Peyer's patch (tissue), 4 donors: Measurements from ENCODE around the gene PRKD1.

Experiments
- POLR2A ChIP-seq, 2 donors: fragments of 450-650 bp; IDR thresholded peaks; one replicate each; pipeline ENCODE4 v1.5.1; 2017; ENCODE audit warnings: antibody characterized with exemption in 2 of 2, mild to moderate bottlenecking in 2 of 2, moderate library complexity in 2 of 2
- TF ChIP-seq, protein P1 (sequence below), 6 experiments: fragments of 450-650 bp in 4 of 6; fragments of 200-600 bp in 2 of 6; sonication (generic) in 1 of 6; IDR thresholded peaks; one replicate each; pipeline ENCODE4 v1.5.1; 2017 to 2019; ENCODE audit warnings: antibody characterized with exemption in 6 of 6, mild to moderate bottlenecking in 3 of 6, moderate library complexity in 1 of 6

DNA sequence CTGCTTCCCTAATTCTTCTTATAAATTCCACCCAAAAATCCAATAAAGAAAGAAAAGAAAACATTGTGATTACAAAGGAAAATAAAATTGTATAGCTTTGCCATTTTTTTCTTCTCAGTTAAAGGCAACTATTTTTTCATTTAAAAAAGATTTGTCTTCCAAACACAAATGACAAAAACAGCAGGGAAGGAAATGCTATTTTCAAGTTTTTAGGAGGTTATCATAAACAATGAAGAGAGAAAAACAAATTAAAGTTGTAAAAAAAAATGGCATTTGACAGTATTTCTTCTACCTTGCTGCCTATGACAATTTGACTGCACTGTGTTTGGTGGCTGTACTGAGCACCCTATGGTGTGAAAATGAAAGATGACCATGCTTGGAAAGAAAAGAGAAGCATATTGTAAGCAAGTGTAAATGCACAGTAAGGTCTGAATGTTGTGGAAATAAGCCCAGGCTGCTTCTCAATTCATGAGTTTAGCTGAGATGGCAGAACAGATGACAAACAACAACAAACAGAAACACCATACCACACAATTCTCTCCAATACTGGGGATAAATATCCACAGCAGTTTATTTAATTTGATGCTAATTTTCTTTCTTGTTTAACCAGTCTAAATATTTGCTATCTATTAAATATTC lies 109.8 kb downstream of the PRKD1 start:
- TF ChIP-seq, protein P1, sequence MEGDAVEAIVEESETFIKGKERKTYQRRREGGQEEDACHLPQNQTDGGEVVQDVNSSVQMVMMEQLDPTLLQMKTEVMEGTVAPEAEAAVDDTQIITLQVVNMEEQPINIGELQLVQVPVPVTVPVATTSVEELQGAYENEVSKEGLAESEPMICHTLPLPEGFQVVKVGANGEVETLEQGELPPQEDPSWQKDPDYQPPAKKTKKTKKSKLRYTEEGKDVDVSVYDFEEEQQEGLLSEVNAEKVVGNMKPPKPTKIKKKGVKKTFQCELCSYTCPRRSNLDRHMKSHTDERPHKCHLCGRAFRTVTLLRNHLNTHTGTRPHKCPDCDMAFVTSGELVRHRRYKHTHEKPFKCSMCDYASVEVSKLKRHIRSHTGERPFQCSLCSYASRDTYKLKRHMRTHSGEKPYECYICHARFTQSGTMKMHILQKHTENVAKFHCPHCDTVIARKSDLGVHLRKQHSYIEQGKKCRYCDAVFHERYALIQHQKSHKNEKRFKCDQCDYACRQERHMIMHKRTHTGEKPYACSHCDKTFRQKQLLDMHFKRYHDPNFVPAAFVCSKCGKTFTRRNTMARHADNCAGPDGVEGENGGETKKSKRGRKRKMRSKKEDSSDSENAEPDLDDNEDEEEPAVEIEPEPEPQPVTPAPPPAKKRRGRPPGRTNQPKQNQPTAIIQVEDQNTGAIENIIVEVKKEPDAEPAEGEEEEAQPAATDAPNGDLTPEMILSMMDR (IDR thresholded peaks at IDR 0.05), result no peak
- TF ChIP-seq POLR2A (IDR thresholded peaks at IDR 0.05), result no peak
